ENCODE results near the gene CLGN.

GRCh38 chr4:140358281-140358680 is 69.2 kb downstream of the CLGN start:
- no peak for TF ChIP-seq CTCF (conservative IDR thresholded peaks at IDR 0.05; ENCODE audit: low read depth, low read length)
- no peak for TF ChIP-seq POLR2A (IDR thresholded peaks at IDR 0.05; ENCODE audit: low read depth, low read length)
- TF ChIP-seq MXI1 (IDR thresholded peaks at IDR 0.05; ENCODE audit: borderline replicate concordance, low read depth, low read length): no peak
- TF ChIP-seq BHLHE40 (IDR thresholded peaks at IDR 0.05; ENCODE audit: low read depth, low read length): no peak
- TF ChIP-seq RFX5 (IDR thresholded peaks at IDR 0.05; ENCODE audit: low read depth, low read length): no peak
- TF ChIP-seq, protein P1, sequence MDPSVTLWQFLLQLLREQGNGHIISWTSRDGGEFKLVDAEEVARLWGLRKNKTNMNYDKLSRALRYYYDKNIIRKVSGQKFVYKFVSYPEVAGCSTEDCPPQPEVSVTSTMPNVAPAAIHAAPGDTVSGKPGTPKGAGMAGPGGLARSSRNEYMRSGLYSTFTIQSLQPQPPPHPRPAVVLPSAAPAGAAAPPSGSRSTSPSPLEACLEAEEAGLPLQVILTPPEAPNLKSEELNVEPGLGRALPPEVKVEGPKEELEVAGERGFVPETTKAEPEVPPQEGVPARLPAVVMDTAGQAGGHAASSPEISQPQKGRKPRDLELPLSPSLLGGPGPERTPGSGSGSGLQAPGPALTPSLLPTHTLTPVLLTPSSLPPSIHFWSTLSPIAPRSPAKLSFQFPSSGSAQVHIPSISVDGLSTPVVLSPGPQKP (IDR thresholded peaks at IDR 0.05; ENCODE audit: borderline replicate concordance, low read depth, low read length): no peak
- no peak for TF ChIP-seq NFE2L2 (IDR thresholded peaks at IDR 0.05; ENCODE audit: low read depth, low read length)
- no peak for TF ChIP-seq RCOR1 (IDR thresholded peaks at IDR 0.05; ENCODE audit: insufficient replicate concordance, low read length)
- TF ChIP-seq CEBPB (IDR thresholded peaks at IDR 0.05; ENCODE audit: low read depth, low read length): no peak
- TF ChIP-seq RAD21 (IDR thresholded peaks at IDR 0.05; ENCODE audit: low read length): no peak
- TF ChIP-seq SMC3 (IDR thresholded peaks at IDR 0.05; ENCODE audit: low read depth, low read length): no peak
- no peak for TF ChIP-seq CHD1 (IDR thresholded peaks at IDR 0.05; ENCODE audit: low read depth, low read length)
- no peak for TF ChIP-seq MAZ (IDR thresholded peaks at IDR 0.05; ENCODE audit: borderline replicate concordance, low read depth, low read length)

Measured in IMR-90 (cell line).